Measurements from ENCODE around the gene NEU3.

NEU3 gene

GRCh38 chr11:74966651-74967050 is 22.1 kb upstream of the NEU3 start:
- TF ChIP-seq GATA2 (IDR thresholded peaks at IDR 0.05; ENCODE audit: low read depth, low read length) (no peak), GATA3 (IDR thresholded peaks at IDR 0.05; ENCODE audit: low read depth, low read length) (no peak)

DNA sequence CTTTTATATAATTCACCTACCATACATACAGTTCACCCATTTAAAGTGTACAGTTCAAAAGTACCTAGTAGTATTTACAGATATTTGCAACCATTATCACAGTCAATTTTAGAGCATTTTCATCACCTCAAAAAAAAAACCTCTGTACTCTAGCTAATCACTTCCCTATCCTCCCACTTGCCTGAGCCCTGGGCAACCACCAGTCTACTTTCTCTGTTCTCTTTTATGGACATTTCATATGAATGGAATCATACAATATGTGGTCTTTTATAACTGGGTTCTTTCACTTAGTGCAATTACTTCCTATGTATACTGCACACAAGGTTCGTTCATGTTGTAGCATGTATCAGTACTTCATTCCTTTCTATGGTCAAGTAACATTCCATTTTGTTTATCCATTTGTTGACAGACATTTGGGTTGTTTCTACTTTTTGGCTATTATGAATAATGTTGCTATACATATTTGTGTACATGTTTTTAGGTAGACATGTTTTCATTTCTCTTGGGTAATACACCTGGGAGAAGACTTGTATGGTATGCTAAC is 17.8 kb upstream of the NEU3 start:
- no peak for TF ChIP-seq GATA2 (IDR thresholded peaks at IDR 0.05; ENCODE audit: low read depth, low read length)
- TF ChIP-seq GATA3 (IDR thresholded peaks at IDR 0.05; ENCODE audit: low read depth, low read length), result no peak

DNA sequence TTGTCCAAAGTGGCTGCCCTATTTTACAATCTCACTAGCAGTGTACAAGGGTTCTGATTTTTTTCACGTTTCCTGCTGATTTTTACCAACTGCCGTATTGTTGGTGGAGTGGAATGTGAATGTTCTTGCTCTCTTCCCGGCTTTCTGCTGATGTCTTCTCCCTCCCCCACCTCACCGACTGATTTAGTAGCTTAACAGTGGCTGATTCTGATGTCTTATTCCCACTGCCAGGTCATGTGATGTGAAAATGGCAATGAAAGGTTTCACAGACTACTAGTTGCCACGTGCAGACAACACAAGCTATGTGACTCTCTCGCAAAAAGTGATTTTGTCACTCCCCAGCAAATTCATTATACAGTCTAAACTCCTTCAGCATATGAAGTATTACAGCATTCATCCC is 17.3 kb upstream of the NEU3 start:
- TF ChIP-seq GATA3 (IDR thresholded peaks at IDR 0.05; ENCODE audit: low read depth, low read length), result no peak
- TF ChIP-seq GATA2 (IDR thresholded peaks at IDR 0.05; ENCODE audit: low read depth, low read length), result no peak

- TF ChIP-seq GATA3 (IDR thresholded peaks at IDR 0.05; ENCODE audit: low read depth, low read length), result no peak
- no peak for TF ChIP-seq GATA2 (IDR thresholded peaks at IDR 0.05; ENCODE audit: low read depth, low read length)
These were observed 10.7 kb upstream of the NEU3 start for GRCh38 chr11:74978041-74978440.

DNA sequence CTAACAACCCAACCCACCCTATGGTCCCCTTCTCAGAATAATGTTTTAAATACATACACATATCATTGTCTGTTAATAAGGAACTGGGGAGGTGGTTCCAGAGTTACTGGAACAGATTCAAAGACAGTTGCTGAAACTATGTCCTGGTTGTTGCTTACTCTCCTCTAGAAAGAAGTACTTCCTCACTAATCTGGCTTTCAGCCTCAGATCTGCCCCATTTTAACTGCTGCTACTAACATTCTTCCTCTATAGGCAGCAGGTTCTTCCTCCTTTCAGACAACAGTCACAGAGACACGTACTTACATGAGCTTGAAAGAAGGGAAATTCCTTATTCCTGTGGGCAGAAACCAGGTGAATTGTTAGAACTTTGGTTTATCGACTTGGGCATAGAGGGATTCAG is 8.1 kb upstream of the NEU3 start:
- TF ChIP-seq GATA2 (IDR thresholded peaks at IDR 0.05; ENCODE audit: low read depth, low read length), result no peak
- no peak for TF ChIP-seq GATA3 (IDR thresholded peaks at IDR 0.05; ENCODE audit: low read depth, low read length)

DNA sequence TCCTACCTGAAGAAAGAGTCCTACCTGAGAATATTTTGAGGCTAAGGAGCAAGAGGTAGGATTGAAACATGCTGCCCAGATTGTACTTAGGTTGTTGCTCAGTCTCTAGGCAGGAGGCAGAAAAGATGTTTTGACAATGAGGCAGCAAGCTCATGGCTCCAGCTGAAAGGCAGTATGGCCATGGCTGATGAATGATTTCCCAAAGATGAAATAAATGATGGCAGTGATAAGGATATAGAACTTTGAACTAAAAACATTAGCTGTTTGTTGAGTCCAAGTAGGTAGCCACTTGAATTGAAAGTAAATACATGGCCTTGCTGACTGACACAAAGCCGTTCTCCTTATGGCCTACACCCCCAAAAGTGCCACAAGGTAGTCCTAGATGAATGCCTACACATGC is 6.8 kb upstream of the NEU3 start:
- TF ChIP-seq GATA2 (IDR thresholded peaks at IDR 0.05; ENCODE audit: low read depth, low read length), result no peak
- TF ChIP-seq GATA3 (IDR thresholded peaks at IDR 0.05; ENCODE audit: low read depth, low read length), result no peak

- TF ChIP-seq GATA2 (IDR thresholded peaks at IDR 0.05; ENCODE audit: low read depth, low read length) (no peak), GATA3 (IDR thresholded peaks at IDR 0.05; ENCODE audit: low read depth, low read length) (no peak)
These were observed 4.7 kb upstream of the NEU3 start for GRCh38 chr11:74984070-74984469.

DNA sequence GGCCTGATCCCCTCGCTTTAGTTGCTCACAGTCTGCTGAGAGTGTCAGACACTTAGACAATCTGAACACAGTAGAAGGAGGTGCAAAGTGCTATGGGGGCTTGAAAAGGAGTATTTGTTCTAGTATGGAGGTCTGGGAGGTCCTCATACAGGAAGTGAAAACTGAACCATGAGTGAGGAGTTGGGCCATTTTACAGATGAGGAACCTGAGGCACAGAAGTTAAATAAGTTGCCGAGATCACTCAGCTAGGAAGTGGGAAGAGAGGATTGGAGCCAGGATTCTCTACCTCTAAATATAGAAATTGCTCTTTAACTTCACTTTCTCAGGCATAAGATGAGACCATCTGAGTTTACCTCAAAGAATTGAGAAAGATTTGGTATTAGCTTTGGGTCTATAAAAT is 4.0 kb upstream of the NEU3 start:
- TF ChIP-seq GATA2 (IDR thresholded peaks at IDR 0.05; ENCODE audit: low read depth, low read length), result no peak
- TF ChIP-seq GATA3 (IDR thresholded peaks at IDR 0.05; ENCODE audit: low read depth, low read length), result no peak

- TF ChIP-seq GATA3 (IDR thresholded peaks at IDR 0.05; ENCODE audit: low read depth, low read length), result no peak
- no peak for TF ChIP-seq GATA2 (IDR thresholded peaks at IDR 0.05; ENCODE audit: low read depth, low read length)
These were observed 516 bp downstream of the NEU3 start for GRCh38 chr11:74989260-74989638.

DNA sequence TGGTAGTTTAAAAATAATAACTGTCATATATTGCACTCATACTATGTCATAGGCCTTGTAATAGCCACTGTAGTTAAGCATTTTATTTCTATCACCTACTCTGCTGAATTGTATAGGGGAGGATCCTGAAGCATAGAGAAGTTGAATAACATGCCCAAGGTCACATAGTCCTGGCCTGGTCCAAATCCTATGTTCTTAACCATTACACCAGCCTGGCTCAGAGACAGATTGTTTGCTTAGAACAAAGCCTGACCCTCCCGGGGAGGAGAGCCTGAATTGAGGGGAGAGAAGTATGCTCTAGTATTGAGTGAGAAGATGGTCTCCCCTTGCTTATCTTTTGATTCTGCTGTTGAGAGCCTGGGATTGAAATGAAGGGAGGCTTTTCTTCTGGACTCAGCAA is 2.2 kb downstream of the NEU3 start:
- TF ChIP-seq GATA2 (IDR thresholded peaks at IDR 0.05; ENCODE audit: low read depth, low read length) (no peak), GATA3 (IDR thresholded peaks at IDR 0.05; ENCODE audit: low read depth, low read length) (no peak)

GRCh38 chr11:74992852-74993251 is 4.1 kb downstream of the NEU3 start:
- TF ChIP-seq GATA2 (IDR thresholded peaks at IDR 0.05; ENCODE audit: low read depth, low read length) (no peak), GATA3 (IDR thresholded peaks at IDR 0.05; ENCODE audit: low read depth, low read length) (no peak)

DNA sequence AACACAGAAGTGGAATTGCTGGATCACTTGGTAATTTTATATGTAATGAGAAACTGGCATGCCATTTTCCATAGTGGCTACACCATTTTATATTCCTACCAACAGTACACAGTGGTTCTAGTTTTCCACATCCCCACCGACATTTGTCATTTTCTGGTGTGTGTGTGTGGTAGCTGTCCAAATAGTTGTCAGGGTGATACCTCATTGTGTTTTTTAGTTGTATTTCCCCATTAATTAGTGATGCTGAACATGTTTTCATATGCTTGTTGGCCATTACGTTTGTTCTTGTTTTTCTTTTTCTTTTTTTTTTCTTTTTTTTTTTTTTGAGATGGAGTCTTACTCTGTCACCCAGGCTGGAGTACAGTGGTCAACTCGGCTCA is 12.2 kb downstream of the NEU3 start:
- TF ChIP-seq GATA2 (IDR thresholded peaks at IDR 0.05; ENCODE audit: low read depth, low read length) (no peak), GATA3 (IDR thresholded peaks at IDR 0.05; ENCODE audit: low read depth, low read length) (no peak)

DNA sequence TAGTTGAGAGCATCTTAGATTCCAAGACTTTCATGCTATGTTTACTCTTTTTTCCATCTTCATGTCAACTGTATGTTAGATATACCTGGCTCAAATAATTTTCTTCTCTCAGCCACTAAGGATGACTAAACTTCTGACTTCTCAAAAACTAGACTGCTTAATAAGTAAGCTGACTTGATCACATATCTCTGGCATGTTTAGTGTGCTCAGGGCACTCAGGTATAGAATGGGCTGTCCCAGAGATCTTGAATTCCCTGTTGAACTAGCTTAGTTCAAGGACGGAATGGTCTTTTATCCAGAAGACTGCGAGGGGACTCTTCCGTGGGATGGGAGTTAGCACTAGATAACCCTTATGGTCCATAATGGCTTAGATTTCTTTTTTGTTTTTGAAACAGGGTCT is 13.0 kb downstream of the NEU3 start:
- TF ChIP-seq GATA3 (IDR thresholded peaks at IDR 0.05; ENCODE audit: low read depth, low read length) (no peak), GATA2 (IDR thresholded peaks at IDR 0.05; ENCODE audit: low read depth, low read length) (no peak)

DNA sequence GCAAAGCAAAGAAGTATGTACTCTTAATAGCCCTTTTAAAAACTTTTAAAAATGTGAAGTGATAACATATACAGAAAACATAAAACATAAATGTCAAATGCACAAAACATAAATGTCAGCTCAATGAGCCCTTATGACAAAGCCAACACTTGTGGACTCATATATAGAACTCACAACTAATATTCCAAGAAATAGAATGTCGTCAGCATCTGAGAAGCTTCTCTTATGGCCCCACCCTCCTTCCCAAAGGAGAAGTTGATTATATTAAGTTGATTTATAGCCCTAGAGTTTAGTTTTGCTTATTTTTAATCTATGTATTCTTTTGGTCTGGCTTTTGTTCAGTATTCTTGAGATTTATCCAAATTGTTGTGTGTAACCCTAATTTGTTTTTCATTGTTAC is 13.8 kb downstream of the NEU3 start:
- no peak for TF ChIP-seq GATA3 (IDR thresholded peaks at IDR 0.05; ENCODE audit: low read depth, low read length)
- TF ChIP-seq GATA2 (IDR thresholded peaks at IDR 0.05; ENCODE audit: low read depth, low read length), result no peak

GRCh38 chr11:75004215-75004614 is 15.5 kb downstream of the NEU3 start:
- TF ChIP-seq GATA2 (IDR thresholded peaks at IDR 0.05; ENCODE audit: low read depth, low read length), result no peak
- no peak for TF ChIP-seq GATA3 (IDR thresholded peaks at IDR 0.05; ENCODE audit: low read depth, low read length)

- no peak for TF ChIP-seq GATA3 (IDR thresholded peaks at IDR 0.05; ENCODE audit: low read depth, low read length)
- no peak for TF ChIP-seq GATA2 (IDR thresholded peaks at IDR 0.05; ENCODE audit: low read depth, low read length)
These were observed 22.6 kb downstream of the NEU3 start for GRCh38 chr11:75011357-75011756.
